ENCODE data around the gene SUSD4. TPM values are rescaled to one million over a fixed set of nuclear protein-coding genes. Genes with fewer than 3 reads are reported as not detected.

Gene SUSD4
- total RNA-seq, 1 experiment from 2014 or later, result 3.5 TPM

- H2BK15ac ChIP-seq (ENCODE audit: low read depth, low read length), result no peak overlapping the region
- no peaks in the 10 kb centered on the region for H4K20me1 ChIP-seq (ENCODE audit: control insufficient read depth, insufficient read depth, insufficient read length)
- Mint-ChIP-seq H3K36me3 (ENCODE audit: insufficient read depth in 1 of 3, low read depth in 3 of 3) (no peaks in the 10 kb centered on the region; a peak in 1 of 7 replicates), H3K4me1 (peaks cover 0 to 2% of the 10 kb centered on the region in 2 experiments; a peak in 1 of 4 replicates), H3K9me3 (no peaks in the 10 kb centered on the region; a peak in 1 of 5 replicates), H3K4me3 (no peak overlapping the region), H3K27ac (no peak overlapping the region), H3K27me3 (ENCODE audit: low read depth) (peaks cover 14% of the 10 kb centered on the region)
- no peak overlapping the region for H3K18ac ChIP-seq (ENCODE audit: insufficient read length, low read depth, low read length)
- no peaks in the 10 kb centered on the region for H3K9me3 ChIP-seq (ENCODE audit: control insufficient read depth, low read depth, low read length)
- H3K79me1 ChIP-seq (ENCODE audit: insufficient read depth, low read depth, low read length, poor library complexity, severe bottlenecking), result no peaks in the 10 kb centered on the region
- H2BK120ac ChIP-seq (ENCODE audit: low read depth, low read length, poor library complexity, severe bottlenecking), result no peak overlapping the region
- no peak overlapping the region for H2BK5ac ChIP-seq (ENCODE audit: insufficient read length, low read length)
- no peak overlapping the region for H3K4me2 ChIP-seq (ENCODE audit: insufficient read depth, insufficient read length, low read length)
- no peak overlapping the region for H2BK20ac ChIP-seq (ENCODE audit: low read depth, low read length, poor library complexity, severe bottlenecking)
- H2BK12ac ChIP-seq (ENCODE audit: insufficient read length, low read depth, low read length), result no peak overlapping the region
- no peak overlapping the region for H2AK5ac ChIP-seq (ENCODE audit: insufficient read length, low read length)
- H3K27ac ChIP-seq (ENCODE audit: insufficient read length, low read depth, low read length), result no peak overlapping the region
- H3K4me1 ChIP-seq (ENCODE audit: insufficient read depth, low read length), result no peaks in the 10 kb centered on the region
- H4K5ac ChIP-seq (ENCODE audit: insufficient read length, low read depth, low read length), result no peak overlapping the region
- no peak overlapping the region for H3K9ac ChIP-seq (ENCODE audit: extremely low read depth, insufficient read length, low read length)
- no peak overlapping the region for H3K56ac ChIP-seq (ENCODE audit: insufficient read length, low read depth, low read length)
- no peak overlapping the region for H4K8ac ChIP-seq (replicated peaks; ENCODE audit: insufficient read length, low read depth, low read length)
- TF ChIP-seq CTCF (conservative IDR thresholded peaks at IDR 0.05), result no peak
- H3K79me2 ChIP-seq (ENCODE audit: insufficient read depth, low read length), result no peaks in the 10 kb centered on the region
- no peak overlapping the region for H2AFZ ChIP-seq (ENCODE audit: low read length)
- WGBS (ENCODE audit: extremely low coverage, insufficient read length, low lambda C conversion rate), result no CpG with 5 or more reads among the region's 11 CpGs
- no peaks in the 10 kb centered on the region for H3K23me2 ChIP-seq (ENCODE audit: insufficient read length, low read depth, low read length, poor library complexity, severe bottlenecking)
- H3K23ac ChIP-seq (ENCODE audit: insufficient read length, low read depth, low read length), result no peak overlapping the region
- H4K91ac ChIP-seq (ENCODE audit: insufficient read length, low read depth, low read length), result no peak overlapping the region
- 0 out of 2 replicates have a peak, but pooled peaks cover 3% of the 10 kb centered on the region for H3K27me3 ChIP-seq (ENCODE audit: insufficient read depth, low read length)
- no peak overlapping the region for H3K14ac ChIP-seq (ENCODE audit: insufficient read depth, low read length)
- peak; percentile 8 for DNase-seq
- H3T11ph ChIP-seq (ENCODE audit: low read length), result no peak overlapping the region
- no peak overlapping the region for H3K4ac ChIP-seq (ENCODE audit: low read depth, low read length)
These were observed 133.7 kb downstream of the SUSD4 start for GRCh38 chr1:223230161-223230881.
